Psoas muscle (tissue), 8 donors: Measurements from ENCODE around the gene CTAG1B. TPM values are rescaled to one million over a fixed set of nuclear protein-coding genes. Genes with fewer than 3 reads are reported as not detected.
"Not testable (repeated sequence)": the region's sequence is repeated elsewhere in the genome, so short reads cannot be mapped to it uniquely, and the experiment has no call there.

Source experiments
- ATAC-seq, 4 donors: fragments of 200-7000 bp; cut with Tn5 transposase; one replicate each; pipeline ENCODE4 v1.9.1; 2020; ENCODE audit warnings: moderate library complexity in 3 of 4, mild to moderate bottlenecking in 2 of 4
- DNase-seq, 2 donors: peaks; one replicate each; pipeline ENCODE4 v3.0.0-alpha.2; 2020
- H3K27ac ChIP-seq: fragments of 200-600 bp; one replicate; pipeline ENCODE4 v1.8.0; 2022
- H3K27me3 ChIP-seq, 3 donors: fragments of 200-600 bp in 1 of 3; one replicate each; pipeline versions ENCODE4 v1.6.1 to v1.8.0; 2013 to 2022; ENCODE audit warnings: low read length in 2 of 3, mild to moderate bottlenecking in 2 of 3, moderate library complexity in 1 of 3; ENCODE audit not compliant: insufficient read depth in 3 of 3
- H3K36me3 ChIP-seq, 2 donors: fragments of 200-600 bp in 1 of 2; one replicate each; pipeline versions ENCODE4 v1.6.1 to v1.8.0; 2013 to 2022; ENCODE audit warnings: low read depth in 1 of 2, mild to moderate bottlenecking in 1 of 2, moderate library complexity in 1 of 2; ENCODE audit not compliant: insufficient read depth in 1 of 2
- H3K4me1 ChIP-seq: fragments of 200-600 bp; one replicate; pipeline ENCODE4 v1.8.0; 2022
- H3K4me3 ChIP-seq: fragments of 200-600 bp; one replicate; pipeline ENCODE4 v1.8.0; 2022; ENCODE audit warnings: mild to moderate bottlenecking
- H3K9me3 ChIP-seq: fragments of 200-600 bp; one replicate; pipeline ENCODE4 v1.8.0; 2022
- WGBS, 3 donors: extraction: QIAGEN DNeasy Blood & Tissue Kit; methylation state at CpG; one replicate each; pipeline versions ENCODE4 v1.1.6 to v1.1.7; 2013; 5-methylcytosine and 5-hydroxymethylcytosine counted together
- intact Hi-C, 2 donors: fragments of 100-400 bp; cut with DNase I; formaldehyde crosslinking; loops; one replicate each; pipeline versions ENCODE4 v1.11.0 to v1.14.2; 2022
- long read RNA-seq, 2 donors: library from polyadenylated mRNA; unstranded; transcript quantifications; one replicate each; pipeline ENCODE4 v2.0.0, GENCODE V29; 2021
- polyA plus RNA-seq, 3 donors: library from polyadenylated mRNA; stranded (reverse); fragments of 200-250 nt; gene quantifications; one replicate each; pipeline ENCODE4 v1.2.3, GENCODE V29; 2013
- total RNA-seq, 4 donors: library from RNA; stranded (reverse); fragmentation: NEBNext Ultra II Directional in 2 of 4; extraction: Animal tissue kit (Norgen Biotek cat#: 25700) in 2 of 4; gene quantifications; one replicate each; pipeline versions ENCODE4 v1.2.1 to v1.2.4, GENCODE V29; 2021 to 2023
- TF ChIP-seq, protein P1 (sequence below): fragments of 200-600 bp; IDR thresholded peaks from one replicate; pipeline ENCODE4 v1.8.0; 2022; ENCODE audit warnings: antibody characterized with exemption
- donor health status: healthy with polysubstance abuse.
- donor health status: DM: no; HTN: no; CAD: no; lungs with moderate emphysema.
- donor health status: Bipolar disorder and iron deficiency.
- donor health status: healthy.
- donor health status: DM: yes; HTN: yes; CAD: no.
- donor health status: DM: no; HTN: no; CAD: no.
- donor health status: DM: no; HTN: no; CAD: no.
- donor health status: DM: yes; HTN: yes; CAD: no.

Gene CTAG1B
- not detected for total RNA-seq
- polyA plus RNA-seq: not detected
- long read RNA-seq, donor 1: 0 reads
- long read RNA-seq, donor 2: 0 reads

DNA sequence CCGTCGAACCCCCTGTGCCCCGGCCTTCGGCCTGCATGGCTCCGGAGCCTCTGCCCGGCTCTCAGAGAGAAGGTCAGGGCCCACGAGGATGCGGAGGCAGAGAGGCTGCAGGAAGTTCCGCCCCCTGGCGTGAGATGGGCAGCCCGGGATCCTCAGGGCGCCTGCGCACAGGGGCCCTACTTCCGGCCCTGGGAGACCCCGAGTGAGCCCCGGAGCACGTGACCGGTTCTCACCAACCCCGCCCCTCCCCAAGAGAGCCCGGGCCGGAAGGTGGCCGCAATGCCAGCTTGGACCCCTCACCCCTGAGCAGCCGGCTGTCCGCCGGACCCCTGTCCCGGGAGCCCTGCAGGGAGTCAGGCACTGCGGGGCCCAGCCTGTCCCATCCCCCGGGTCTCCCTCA lies at the start of gene CTAG1B:
TSS of gene CTAG1B (minus strand) at position 101 of the 400 bp plus-strand sequence. CDS start at position 37, 64 bp downstream.
- H3K9me3 ChIP-seq, H3K27me3 ChIP-seq, H3K27ac ChIP-seq, DNase-seq, H3K36me3 ChIP-seq, H3K4me3 ChIP-seq, ATAC-seq, intact Hi-C loops, H3K4me1 ChIP-seq: not testable (repeated sequence)
- WGBS, 3 donors: no CpG with 5 or more reads among the region's 28 CpGs

DNA sequence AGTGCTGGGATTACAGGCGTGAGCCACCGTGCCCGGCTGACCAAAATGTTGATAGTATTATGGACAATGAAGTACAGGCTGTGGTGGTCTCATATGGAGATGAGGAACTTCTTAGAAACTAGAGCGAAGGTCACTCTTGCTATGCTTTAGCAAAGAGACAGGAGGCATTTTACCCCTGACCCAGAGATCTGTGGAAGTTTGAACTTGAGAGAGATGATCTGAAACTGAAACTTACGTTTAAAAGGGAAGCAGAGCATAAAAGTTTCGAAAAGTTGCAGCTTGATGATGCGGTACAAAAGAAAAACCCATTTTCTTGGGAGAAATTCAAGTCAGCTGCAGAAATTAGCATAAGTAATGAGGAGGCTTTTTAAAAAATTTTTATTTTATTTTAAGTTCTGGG lies 42.8 kb upstream of the CTAG1B start:
- TF ChIP-seq, protein P1, sequence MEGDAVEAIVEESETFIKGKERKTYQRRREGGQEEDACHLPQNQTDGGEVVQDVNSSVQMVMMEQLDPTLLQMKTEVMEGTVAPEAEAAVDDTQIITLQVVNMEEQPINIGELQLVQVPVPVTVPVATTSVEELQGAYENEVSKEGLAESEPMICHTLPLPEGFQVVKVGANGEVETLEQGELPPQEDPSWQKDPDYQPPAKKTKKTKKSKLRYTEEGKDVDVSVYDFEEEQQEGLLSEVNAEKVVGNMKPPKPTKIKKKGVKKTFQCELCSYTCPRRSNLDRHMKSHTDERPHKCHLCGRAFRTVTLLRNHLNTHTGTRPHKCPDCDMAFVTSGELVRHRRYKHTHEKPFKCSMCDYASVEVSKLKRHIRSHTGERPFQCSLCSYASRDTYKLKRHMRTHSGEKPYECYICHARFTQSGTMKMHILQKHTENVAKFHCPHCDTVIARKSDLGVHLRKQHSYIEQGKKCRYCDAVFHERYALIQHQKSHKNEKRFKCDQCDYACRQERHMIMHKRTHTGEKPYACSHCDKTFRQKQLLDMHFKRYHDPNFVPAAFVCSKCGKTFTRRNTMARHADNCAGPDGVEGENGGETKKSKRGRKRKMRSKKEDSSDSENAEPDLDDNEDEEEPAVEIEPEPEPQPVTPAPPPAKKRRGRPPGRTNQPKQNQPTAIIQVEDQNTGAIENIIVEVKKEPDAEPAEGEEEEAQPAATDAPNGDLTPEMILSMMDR: no peak
- Histone ChIP-seq H3K4me3 (no peak overlapping the region), H3K27ac (no peak overlapping the region), H3K27me3 (no peaks in the 10 kb centered on the region), H3K4me1 (no peaks in the 10 kb centered on the region), H3K9me3 (peaks cover 7% of the 10 kb centered on the region), H3K36me3 (no peaks in the 10 kb centered on the region)
- 60 to 68% (median 66%) methylated on average over 5 to 7 of the region's 7 CpGs for WGBS, 3 donors
- intact Hi-C loops: no loop called here
- DNase-seq (no peak), ATAC-seq (no peak)

DNA sequence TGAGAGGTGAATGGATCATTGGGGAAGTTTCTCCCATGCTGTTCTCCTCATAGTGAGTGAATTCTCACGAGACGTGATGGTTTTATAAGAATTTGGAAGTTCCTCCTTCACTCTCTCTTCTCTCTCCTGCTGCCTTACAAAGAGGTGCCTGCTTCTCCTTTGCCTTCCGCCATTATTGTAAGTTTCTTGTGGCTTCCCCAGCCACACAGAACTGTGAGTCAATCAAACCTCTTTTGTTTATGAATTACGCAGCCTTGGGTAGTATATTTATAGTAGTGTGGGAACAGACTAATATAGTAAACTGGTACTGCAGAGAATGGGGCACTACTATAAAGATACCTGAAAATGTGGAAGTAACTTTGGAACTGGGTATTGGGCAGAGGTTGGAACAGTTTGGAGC lies 42.1 kb upstream of the CTAG1B start:
- H3K9me3 ChIP-seq: peaks cover 7% of the 10 kb centered on the region
- H3K27ac ChIP-seq: no peak overlapping the region
- H3K36me3 ChIP-seq: no peaks in the 10 kb centered on the region
- ATAC-seq (no peak), DNase-seq (no peak)
- H3K4me3 ChIP-seq: no peak overlapping the region
- no peaks in the 10 kb centered on the region for H3K27me3 ChIP-seq
- no peaks in the 10 kb centered on the region for H3K4me1 ChIP-seq
- intact Hi-C loops: no loop called here
- WGBS, 3 donors: 78 to 87% (median 81%) methylated on average over 4 of the region's 4 CpGs
- TF ChIP-seq, protein P1: no peak

DNA sequence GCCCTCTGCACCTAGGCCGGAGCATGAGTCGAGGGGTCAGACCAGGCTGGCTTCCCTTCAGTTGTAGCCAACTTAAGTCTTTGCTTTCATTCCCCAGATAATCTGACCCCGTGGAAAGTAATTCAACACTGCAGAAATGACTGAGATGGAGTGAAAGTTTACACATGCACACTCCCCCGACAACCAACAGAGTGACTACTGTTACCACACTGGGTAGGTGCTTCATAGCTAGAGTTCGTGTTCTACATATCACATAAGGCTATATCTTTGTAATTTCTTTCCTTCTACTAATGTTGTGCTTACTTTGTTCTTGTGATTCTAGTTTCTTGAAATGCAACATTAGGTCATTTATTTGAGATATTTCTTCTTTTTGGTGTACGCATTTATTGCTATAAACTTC lies 41.5 kb upstream of the CTAG1B start:
- intact Hi-C loops: no loop called here
- Histone ChIP-seq H3K27me3 (no peaks in the 10 kb centered on the region), H3K9me3 (peaks cover 4% of the 10 kb centered on the region), H3K27ac (no peak overlapping the region), H3K4me1 (no peaks in the 10 kb centered on the region), H3K4me3 (no peak overlapping the region), H3K36me3 (no peaks in the 10 kb centered on the region)
- ATAC-seq (no peak), DNase-seq (no peak)
- 66 to 74% (median 72%) methylated on average over 6 of the region's 6 CpGs for WGBS, 3 donors
- TF ChIP-seq, protein P1: no peak

DNA sequence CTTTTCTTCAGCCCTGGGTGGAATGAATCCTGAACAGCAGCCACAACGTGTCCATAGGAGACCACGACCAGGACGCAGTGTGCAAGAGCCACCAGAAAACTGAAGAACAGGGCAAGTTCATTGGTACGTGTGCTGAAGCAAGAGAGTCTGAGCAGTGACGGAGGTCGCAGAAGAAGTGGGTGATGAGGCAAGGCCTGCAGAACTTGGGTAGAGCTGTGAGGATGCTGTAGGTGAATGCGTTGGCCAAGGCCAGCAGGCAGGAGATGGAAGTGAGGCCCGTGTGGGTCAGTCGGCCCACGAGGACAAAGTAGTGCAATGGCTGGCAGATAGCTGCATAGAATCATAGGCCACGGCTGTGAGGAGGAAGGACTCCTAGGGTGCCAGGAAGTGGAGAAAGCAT lies 39.9 kb upstream of the CTAG1B start:
- no peaks in the 10 kb centered on the region for H3K9me3 ChIP-seq
- ATAC-seq: no peak
- TF ChIP-seq, protein P1: no peak
- no peaks in the 10 kb centered on the region for H3K36me3 ChIP-seq
- H3K27ac ChIP-seq: no peak overlapping the region
- H3K27me3 ChIP-seq: no peaks in the 10 kb centered on the region
- H3K4me1 ChIP-seq: no peaks in the 10 kb centered on the region
- DNase-seq: no peak
- intact Hi-C loops: no loop called here
- H3K4me3 ChIP-seq: no peak overlapping the region
- 87 to 94% (median 90%) methylated on average over 10 to 11 of the region's 11 CpGs for WGBS, 3 donors
